Natural killer cell (primary cell): Measurements from ENCODE around the gene PDZD8. TPM values are rescaled to one million over a fixed set of nuclear protein-coding genes. Genes with fewer than 3 reads are reported as not detected.
"Not testable (repeated sequence)": the region's sequence is repeated elsewhere in the genome, so short reads cannot be mapped to it uniquely, and the experiment has no call there.

Experiments used
- ATAC-seq, 3 donors: fragments of 150-1000 bp in 2 of 3; fragments of 200-7000 bp in 1 of 3; cut with Tn5 transposase; 1 replicate in 1 of 3; 2 replicates in 2 of 3; pipeline ENCODE4 v1.10.0; 2021; ENCODE audit warnings: mild to moderate bottlenecking in 2 of 3, moderate library complexity in 2 of 3
- DNase-seq, 2 donors: peaks; one replicate each; pipeline versions ENCODE4 v3.0.0 to v3.0.0-alpha.2; 2013 to 2021; ENCODE audit warnings: mixed read lengths in 1 of 2
- H3K27ac ChIP-seq: one replicate; pipeline ENCODE4 v1.5.1; 2013; ENCODE audit warnings: mild to moderate bottlenecking, low read length
- H3K27me3 ChIP-seq: one replicate; pipeline ENCODE4 v1.6.1; 2013; ENCODE audit warnings: low read length; ENCODE audit not compliant: control insufficient read depth, insufficient read depth
- H3K36me3 ChIP-seq: one replicate; pipeline ENCODE4 v1.6.1; 2013; ENCODE audit warnings: low read length; ENCODE audit not compliant: control insufficient read depth, insufficient read depth
- H3K4me1 ChIP-seq: one replicate; pipeline ENCODE4 v1.6.1; 2013; ENCODE audit warnings: low read length; ENCODE audit not compliant: control insufficient read depth, insufficient read depth
- H3K4me3 ChIP-seq: one replicate; pipeline ENCODE4 v1.5.1; 2013; ENCODE audit warnings: low read length
- H3K9me3 ChIP-seq: one replicate; pipeline ENCODE4 v1.6.1; 2013; ENCODE audit warnings: low read length; ENCODE audit not compliant: control insufficient read depth, insufficient read depth
- H3K27ac Mint-ChIP-seq, 2 donors: one replicate each; pipeline ENCODE4 v1.8.0; 2022; ENCODE audit warnings: mild to moderate bottlenecking in 2 of 2, mixed read lengths in 2 of 2, moderate library complexity in 1 of 2
- H3K27me3 Mint-ChIP-seq, 2 donors: one replicate each; pipeline ENCODE4 v1.8.0; 2022; ENCODE audit warnings: low read depth in 2 of 2, mixed read lengths in 2 of 2
- H3K36me3 Mint-ChIP-seq: one replicate; pipeline ENCODE4 v1.8.0; 2022; ENCODE audit warnings: mixed read lengths
- H3K4me1 Mint-ChIP-seq, 2 donors: one replicate each; pipeline ENCODE4 v1.8.0; 2022; ENCODE audit warnings: mixed read lengths in 2 of 2
- H3K4me3 Mint-ChIP-seq: one replicate; pipeline ENCODE4 v1.8.0; 2022; ENCODE audit warnings: mild to moderate bottlenecking, moderate library complexity, mixed read lengths
- H3K9me3 Mint-ChIP-seq, 2 donors: one replicate each; pipeline ENCODE4 v1.8.0; 2022; ENCODE audit warnings: mixed read lengths in 2 of 2
- WGBS: methylation state at CpG from one replicate; pipeline ENCODE4 v1.1.7; 2013; ENCODE audit warnings: missing lambda C conversion rate; ENCODE audit not compliant: insufficient coverage; 5-methylcytosine and 5-hydroxymethylcytosine counted together
- intact Hi-C: fragments of 100-400 bp; cut with micrococcal nuclease; formaldehyde crosslinking; loops from one replicate; pipeline ENCODE4 v1.14.2; 2022
- total RNA-seq, 4 donors: library from RNA; stranded (reverse); fragments of 120-200 nt in 1 of 4; gene quantifications; one replicate each; pipeline versions ENCODE4 v1.2.3 to v1.2.4, GENCODE V29; 2013 to 2022
- TF ChIP-seq, protein P1 (sequence below): fragments of 200-600 bp; IDR thresholded peaks from one replicate; pipeline ENCODE4 v1.8.0; 2022; ENCODE audit warnings: antibody characterized with exemption

Gene PDZD8
- total RNA-seq, 3 donors from 2014 or later (not counting 1 experiment from before 2014, with no cell fraction given) = 44.5 to 64.3 (median 51.8) TPM

- ATAC-seq = no peak
- Mint-ChIP-seq H3K36me3 (no peaks in the 10 kb centered on the region), H3K27me3 (no peaks in the 10 kb centered on the region), H3K4me1 (peaks cover 26 to 30% of the 10 kb centered on the region in 2 donors), H3K9me3 (no peaks in the 10 kb centered on the region), H3K4me3 (no peak overlapping the region), H3K27ac (no peak overlapping the region)
- no peaks in the 10 kb centered on the region for H3K9me3 ChIP-seq
- H3K4me1 ChIP-seq = no peaks in the 10 kb centered on the region
- WGBS = 95% methylated on average over 4 of the region's 4 CpGs
- intact Hi-C loops = no loop called here
- H3K4me3 ChIP-seq = no peak overlapping the region
- no peaks in the 10 kb centered on the region for H3K27me3 ChIP-seq
- no peak overlapping the region for H3K27ac ChIP-seq
- TF ChIP-seq, protein P1, sequence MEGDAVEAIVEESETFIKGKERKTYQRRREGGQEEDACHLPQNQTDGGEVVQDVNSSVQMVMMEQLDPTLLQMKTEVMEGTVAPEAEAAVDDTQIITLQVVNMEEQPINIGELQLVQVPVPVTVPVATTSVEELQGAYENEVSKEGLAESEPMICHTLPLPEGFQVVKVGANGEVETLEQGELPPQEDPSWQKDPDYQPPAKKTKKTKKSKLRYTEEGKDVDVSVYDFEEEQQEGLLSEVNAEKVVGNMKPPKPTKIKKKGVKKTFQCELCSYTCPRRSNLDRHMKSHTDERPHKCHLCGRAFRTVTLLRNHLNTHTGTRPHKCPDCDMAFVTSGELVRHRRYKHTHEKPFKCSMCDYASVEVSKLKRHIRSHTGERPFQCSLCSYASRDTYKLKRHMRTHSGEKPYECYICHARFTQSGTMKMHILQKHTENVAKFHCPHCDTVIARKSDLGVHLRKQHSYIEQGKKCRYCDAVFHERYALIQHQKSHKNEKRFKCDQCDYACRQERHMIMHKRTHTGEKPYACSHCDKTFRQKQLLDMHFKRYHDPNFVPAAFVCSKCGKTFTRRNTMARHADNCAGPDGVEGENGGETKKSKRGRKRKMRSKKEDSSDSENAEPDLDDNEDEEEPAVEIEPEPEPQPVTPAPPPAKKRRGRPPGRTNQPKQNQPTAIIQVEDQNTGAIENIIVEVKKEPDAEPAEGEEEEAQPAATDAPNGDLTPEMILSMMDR = no peak
- DNase-seq = no peak
- peaks cover 4% of the 10 kb centered on the region for H3K36me3 ChIP-seq
Measured at GRCh38 chr10:117312430-117312829, 62.8 kb downstream of the PDZD8 start.

DNA sequence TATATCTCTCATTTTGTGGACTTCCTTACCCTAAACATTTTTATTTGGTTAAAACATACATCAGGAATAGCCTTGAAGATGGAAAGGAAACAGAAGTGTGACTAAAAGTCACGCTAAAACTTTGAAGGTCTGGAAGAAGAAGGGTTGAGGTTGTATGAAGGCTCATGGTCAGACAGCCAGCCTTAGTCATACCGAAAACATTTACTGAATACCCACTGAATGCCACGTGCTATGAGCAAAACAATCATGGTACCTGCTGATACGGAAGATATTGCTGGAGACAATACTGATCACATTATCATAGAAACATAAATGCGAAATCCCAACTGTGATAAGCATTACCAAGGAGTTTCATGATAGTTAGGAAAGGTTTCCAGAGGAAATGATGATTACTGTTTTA lies 64.0 kb downstream of the PDZD8 start:
- Histone ChIP-seq H3K36me3 (peaks cover 4% of the 10 kb centered on the region), H3K4me1 (no peaks in the 10 kb centered on the region), H3K27ac (no peak overlapping the region), H3K27me3 (no peaks in the 10 kb centered on the region), H3K9me3 (no peaks in the 10 kb centered on the region), H3K4me3 (no peak overlapping the region)
- 97% methylated on average over 3 of the region's 5 CpGs for WGBS
- no peak overlapping the region for H3K27ac Mint-ChIP-seq
- H3K9me3 Mint-ChIP-seq = no peaks in the 10 kb centered on the region
- ATAC-seq (no peak), DNase-seq (no peak)
- no peaks in the 10 kb centered on the region for H3K36me3 Mint-ChIP-seq
- peaks cover 26 to 30% of the 10 kb centered on the region in 2 donors for H3K4me1 Mint-ChIP-seq
- H3K4me3 Mint-ChIP-seq = no peak overlapping the region
- no peaks in the 10 kb centered on the region for H3K27me3 Mint-ChIP-seq
- TF ChIP-seq, protein P1 = no peak
- intact Hi-C loops = no loop called here

DNA sequence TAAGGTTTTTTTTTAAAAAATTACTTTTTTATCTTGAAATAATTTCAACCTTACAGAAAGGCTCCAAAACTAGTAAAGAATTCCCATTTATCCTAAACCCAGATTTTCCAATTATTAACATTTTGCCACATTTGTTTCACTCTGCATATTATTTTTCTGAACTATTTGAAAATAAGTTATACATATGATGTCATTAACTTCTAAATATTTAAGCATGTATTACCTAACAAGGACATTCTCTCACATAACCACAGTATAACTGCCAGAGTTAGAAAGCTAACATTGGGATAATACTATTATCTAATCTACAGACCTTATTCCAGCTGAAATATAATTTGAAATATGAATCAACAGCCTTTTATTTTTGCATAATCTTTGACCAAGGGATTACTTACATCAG lies 68.6 kb downstream of the PDZD8 start:
- no peaks in the 10 kb centered on the region for H3K36me3 ChIP-seq
- no peaks in the 10 kb centered on the region for H3K4me1 ChIP-seq
- intact Hi-C loops = no loop called here
- Mint-ChIP-seq H3K36me3 (no peaks in the 10 kb centered on the region), H3K27ac (no peak overlapping the region), H3K4me1 (peaks cover 38 to 40% of the 10 kb centered on the region in 2 donors), H3K27me3 (no peaks in the 10 kb centered on the region), H3K4me3 (no peak overlapping the region), H3K9me3 (no peaks in the 10 kb centered on the region)
- H3K27ac ChIP-seq = no peak overlapping the region
- H3K9me3 ChIP-seq = peaks cover 3% of the 10 kb centered on the region
- no peaks in the 10 kb centered on the region for H3K27me3 ChIP-seq
- no peak overlapping the region for H3K4me3 ChIP-seq
- no peak for DNase-seq
- no peak for ATAC-seq
- TF ChIP-seq, protein P1 = no peak

DNA sequence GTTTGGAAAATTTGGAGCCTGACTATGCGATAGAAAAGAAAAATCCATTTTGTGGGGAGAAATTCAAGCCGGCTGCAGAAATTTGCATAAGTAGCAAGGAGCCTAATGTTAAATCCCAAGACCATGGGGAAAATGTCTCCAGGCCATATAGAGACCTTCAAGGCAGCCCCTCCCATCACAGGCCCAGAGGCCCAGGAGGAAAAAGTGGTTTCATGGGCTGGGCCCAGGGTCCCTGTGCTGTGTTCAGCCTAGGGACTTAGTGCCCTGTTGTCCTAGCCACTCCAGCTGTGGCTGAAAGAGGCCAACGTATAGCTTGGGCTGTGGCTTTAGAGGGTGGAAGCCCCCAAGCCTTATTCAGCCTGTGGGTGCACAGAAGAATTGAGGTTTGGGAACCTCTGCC lies 71.8 kb downstream of the PDZD8 start:
- H3K9me3 ChIP-seq, H3K27ac Mint-ChIP-seq, H3K4me1 ChIP-seq, H3K36me3 ChIP-seq, H3K27ac ChIP-seq, ATAC-seq, H3K27me3 ChIP-seq, H3K4me3 ChIP-seq, intact Hi-C loops, H3K27me3 Mint-ChIP-seq, DNase-seq, H3K9me3 Mint-ChIP-seq, H3K4me3 Mint-ChIP-seq: not testable (repeated sequence)
- 97% methylated on average over 3 of the region's 3 CpGs for WGBS
- peaks cover 34 to 35% of the 10 kb centered on the region in 2 donors for H3K4me1 Mint-ChIP-seq
- peaks cover 12% of the 10 kb centered on the region for H3K36me3 Mint-ChIP-seq
